Hematopoietic multipotent progenitor cell treated with erythropoietin and hydrocortisone succinate and interleukin-3 and kit ligand, for 8 days (in vitro differentiated cells): ENCODE data around the gene C2orf49.

Experiments
- DNase-seq: peaks from one replicate; pipeline ENCODE4 v3.0.0-alpha.2; 2015

C2orf49 gene

GRCh38 chr2:105362862-105363591, 25.7 kb downstream of the C2orf49 start:
- no peak for DNase-seq

GRCh38 chr2:105364436-105365139, 27.2 kb downstream of the C2orf49 start:
- DNase-seq, result no peak

GRCh38 chr2:105365206-105365605, 27.9 kb downstream of the C2orf49 start:
- DNase-seq, result no peak

- DNase-seq, result no peak
Measured at GRCh38 chr2:105368759-105369408, 31.5 kb downstream of the C2orf49 start.

- DNase-seq, result peak; percentile 93
Measured at GRCh38 chr2:105369777-105370690, 32.7 kb downstream of the C2orf49 start.

- no peak for DNase-seq
Measured at GRCh38 chr2:105371156-105371555, 33.8 kb downstream of the C2orf49 start.

GRCh38 chr2:105371810-105372209, 34.5 kb downstream of the C2orf49 start:
- no peak for DNase-seq

- DNase-seq, result no peak
Measured at GRCh38 chr2:105373344-105373781, 36.0 kb downstream of the C2orf49 start.

GRCh38 chr2:105373895-105374401, 36.6 kb downstream of the C2orf49 start:
- no peak for DNase-seq

GRCh38 chr2:105375001-105375561, 37.7 kb downstream of the C2orf49 start:
- DNase-seq, result no peak

GRCh38 chr2:105376010-105376409, 38.7 kb downstream of the C2orf49 start:
- DNase-seq, result no peak

GRCh38 chr2:105376789-105377240, 39.5 kb downstream of the C2orf49 start:
- DNase-seq, result no peak

GRCh38 chr2:105377871-105378270, 40.5 kb downstream of the C2orf49 start:
- DNase-seq, result peak; percentile 41

GRCh38 chr2:105378276-105378840, 41.0 kb downstream of the C2orf49 start:
- no peak for DNase-seq

- DNase-seq, result no peak
Measured at GRCh38 chr2:105378921-105379383, 41.6 kb downstream of the C2orf49 start.

- no peak for DNase-seq
Measured at GRCh38 chr2:105379741-105380186, 42.4 kb downstream of the C2orf49 start.

- peak; percentile 78 for DNase-seq
Measured at GRCh38 chr2:105380432-105381100, 43.2 kb downstream of the C2orf49 start.

- DNase-seq, result no peak
Measured at GRCh38 chr2:105381101-105381668, 43.8 kb downstream of the C2orf49 start.

- DNase-seq, result no peak
Measured at GRCh38 chr2:105382177-105382576, 44.8 kb downstream of the C2orf49 start.

GRCh38 chr2:105383432-105384166, 46.3 kb downstream of the C2orf49 start:
- no peak for DNase-seq
